ENCODE results near the gene TBC1D22A. TPM values are rescaled to one million over a fixed set of nuclear protein-coding genes. Genes with fewer than 3 reads are reported as not detected.

Gene TBC1D22A
- total RNA-seq, 4 donors from 2014 or later = 16.2 to 22.2 (median 17.8) TPM

DNA sequence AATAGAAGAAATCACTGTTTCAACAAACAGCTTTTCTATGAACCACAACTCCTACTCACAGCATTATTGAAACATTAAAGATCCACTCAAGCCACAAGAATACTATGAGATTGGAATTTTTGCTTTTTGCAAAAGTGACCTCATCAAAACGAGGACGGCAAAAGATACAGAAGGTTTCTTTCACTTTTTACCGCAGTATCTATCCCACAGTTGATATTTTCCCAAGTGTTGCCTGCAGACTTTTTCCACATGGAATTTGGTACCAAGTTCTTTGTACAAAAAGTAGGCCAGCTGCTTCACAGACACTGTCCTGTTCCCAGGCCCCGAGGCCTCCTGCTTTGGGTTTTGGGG, 204.0 kb downstream of the TBC1D22A start:
- WGBS, 2 donors (ENCODE audit: low coverage in 1 of 2) = 70 to 90% methylated on average over 2 to 4 of the region's 4 CpGs
- ATAC-seq = no peak
- Histone ChIP-seq H3K4me3 (no peak overlapping the region), H3K27ac (no peak overlapping the region), H3K36me3 (no peaks in the 10 kb centered on the region), H3K27me3 (no peaks in the 10 kb centered on the region), H3K4me1 (peaks cover 0 to 11% (median 2%) of the 10 kb centered on the region in 3 donors), H3K9me3 (no peaks in the 10 kb centered on the region)
- TF ChIP-seq POLR2A (IDR thresholded peaks at IDR 0.05) (no peak), POLR2AphosphoS5 (IDR thresholded peaks at IDR 0.05) (no peak), EP300 (IDR thresholded peaks at IDR 0.05) (no peak), CTCF (IDR thresholded peaks at IDR 0.05) (no peak)

DNA sequence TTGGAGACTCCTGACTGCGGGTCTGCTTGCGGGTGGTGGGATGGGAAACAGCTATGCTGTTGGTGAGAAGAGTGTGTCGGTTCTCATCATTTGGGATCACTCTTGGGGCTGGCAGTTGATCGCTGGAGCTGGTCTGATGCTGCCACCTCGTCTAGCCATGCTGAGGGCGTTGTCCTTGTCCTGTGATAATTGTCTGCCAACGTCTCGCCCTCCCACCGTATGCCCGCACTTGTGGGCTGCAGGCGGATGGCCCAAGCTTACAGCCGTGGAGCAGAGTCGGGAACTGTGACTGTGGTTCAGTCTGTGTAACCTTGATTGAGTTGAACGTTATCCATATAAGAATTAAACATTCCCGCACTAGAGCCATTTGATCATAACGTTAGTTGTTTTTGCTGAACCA, 204.4 kb downstream of the TBC1D22A start:
- Histone ChIP-seq H3K27ac (no peak overlapping the region), H3K27me3 (no peaks in the 10 kb centered on the region), H3K4me1 (peaks cover 0 to 15% (median 2%) of the 10 kb centered on the region in 3 donors), H3K36me3 (no peaks in the 10 kb centered on the region), H3K9me3 (no peaks in the 10 kb centered on the region), H3K4me3 (no peak overlapping the region)
- WGBS, 2 donors (ENCODE audit: low coverage in 1 of 2) = 77 to 87% methylated on average over 3 to 4 of the region's 16 CpGs
- TF ChIP-seq CTCF (IDR thresholded peaks at IDR 0.05) (no peak), POLR2A (IDR thresholded peaks at IDR 0.05) (no peak), POLR2AphosphoS5 (IDR thresholded peaks at IDR 0.05) (no peak), EP300 (IDR thresholded peaks at IDR 0.05) (no peak)
- ATAC-seq = no peak

DNA sequence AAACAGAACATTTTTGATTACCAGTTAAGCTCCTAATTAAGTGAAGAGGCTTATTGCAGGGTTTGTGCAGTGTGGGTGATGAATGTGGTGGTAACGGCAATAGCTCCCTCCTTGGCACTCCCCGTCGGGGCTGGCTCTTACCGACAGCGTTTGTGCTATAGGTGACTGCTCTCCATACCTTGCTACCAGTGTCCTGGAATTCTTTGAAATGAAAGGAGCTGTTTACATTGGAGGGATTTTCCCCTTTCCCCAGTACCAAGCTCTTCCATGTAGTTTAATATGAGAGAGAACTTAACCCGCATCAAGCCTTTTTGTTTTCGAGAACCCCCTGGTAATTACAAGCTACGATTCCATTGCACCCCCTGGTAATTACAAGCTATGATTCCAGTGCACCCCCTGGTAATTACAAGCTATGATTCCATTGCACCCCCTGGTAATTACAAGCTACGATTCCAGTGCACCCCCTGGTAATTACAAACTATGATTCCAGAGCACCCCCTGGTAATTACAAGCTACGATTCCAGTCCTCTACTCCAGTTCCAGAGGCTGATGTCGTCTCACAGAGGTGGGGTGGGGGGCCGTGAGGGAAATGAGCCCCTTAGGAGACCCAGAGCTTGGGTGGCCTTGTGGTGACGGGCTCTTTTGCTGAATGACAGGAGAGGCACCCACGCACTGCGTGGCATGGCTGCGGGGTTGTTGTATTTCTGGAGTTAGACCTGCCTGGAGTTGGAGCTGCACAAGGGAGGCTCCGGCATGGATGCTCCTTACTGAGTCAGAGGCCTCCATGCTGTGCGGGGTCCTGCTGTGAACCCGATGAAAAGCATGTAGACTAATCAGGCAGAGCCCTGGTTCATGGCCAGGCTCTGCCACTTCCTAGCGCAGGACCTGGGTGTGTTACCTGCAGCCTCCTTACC, 205.3 kb downstream of the TBC1D22A start:
- ATAC-seq = no peak
- WGBS, 2 donors (ENCODE audit: low coverage in 1 of 2) = 78 to 85% methylated on average over 4 to 10 of the region's 20 CpGs
- Histone ChIP-seq H3K27ac (no peak overlapping the region), H3K4me3 (no peak overlapping the region), H3K27me3 (no peaks in the 10 kb centered on the region), H3K4me1 (peaks cover 0 to 18% (median 2%) of the 10 kb centered on the region in 3 donors), H3K36me3 (no peaks in the 10 kb centered on the region), H3K9me3 (no peaks in the 10 kb centered on the region)
- TF ChIP-seq POLR2A (IDR thresholded peaks at IDR 0.05) (no peak), EP300 (IDR thresholded peaks at IDR 0.05) (no peak)

DNA sequence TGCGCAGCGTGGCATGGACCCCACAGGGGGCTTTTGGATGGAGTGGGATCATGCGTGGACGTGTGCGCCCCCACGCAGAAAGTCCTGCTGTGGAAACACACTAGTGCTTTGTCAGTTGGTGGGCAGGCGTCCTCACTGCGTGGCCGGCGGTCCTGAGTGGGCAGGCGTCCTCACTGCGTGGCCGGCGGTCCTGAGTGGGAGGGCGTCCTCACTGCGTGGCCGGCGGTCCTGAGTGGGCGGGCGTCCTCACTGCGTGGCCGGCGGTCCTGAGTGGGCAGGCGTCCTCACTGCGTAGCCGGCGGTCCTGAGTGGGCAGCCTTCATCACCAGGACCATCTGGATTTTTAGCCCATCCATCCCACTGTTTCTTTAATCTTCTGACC, 205.9 kb downstream of the TBC1D22A start:
- peaks cover 0 to 18% (median 2%) of the 10 kb centered on the region in 3 donors for H3K4me1 ChIP-seq
- 100% methylated on average over 5 to 6 of the region's 27 CpGs for WGBS, 2 donors (ENCODE audit: low coverage in 1 of 2)
- no peak for TF ChIP-seq EP300 (IDR thresholded peaks at IDR 0.05)
- TF ChIP-seq POLR2AphosphoS5 (IDR thresholded peaks at IDR 0.05) = no peak
- H3K27ac ChIP-seq = no peak overlapping the region
- H3K27me3 ChIP-seq = no peaks in the 10 kb centered on the region
- no peaks in the 10 kb centered on the region for H3K36me3 ChIP-seq
- no peaks in the 10 kb centered on the region for H3K9me3 ChIP-seq
- H3K4me3 ChIP-seq = no peak overlapping the region
- no peak for ATAC-seq

GRCh38 chr22:46968848-46969247, 206.4 kb downstream of the TBC1D22A start:
- Histone ChIP-seq H3K27ac (no peak overlapping the region), H3K27me3 (no peaks in the 10 kb centered on the region), H3K9me3 (no peaks in the 10 kb centered on the region), H3K36me3 (no peaks in the 10 kb centered on the region), H3K4me1 (peaks cover 0 to 18% (median 2%) of the 10 kb centered on the region in 3 donors), H3K4me3 (no peak overlapping the region)
- whole genome bisulfite sequencing, 2 donors (ENCODE audit: low coverage in 1 of 2) = 96% methylated on average over 3 to 4 of the region's 6 CpGs
- no peak for TF ChIP-seq EP300 (IDR thresholded peaks at IDR 0.05)
- ATAC-seq = no peak

GRCh38 chr22:46969491-46969890, 207.0 kb downstream of the TBC1D22A start:
- 88 to 100% methylated on average over 2 of the region's 4 CpGs for WGBS, 2 donors (ENCODE audit: low coverage in 1 of 2)
- no peak for ATAC-seq
- Histone ChIP-seq H3K4me1 (peaks cover 0 to 18% (median 2%) of the 10 kb centered on the region in 3 donors), H3K27me3 (no peaks in the 10 kb centered on the region), H3K27ac (no peak overlapping the region), H3K9me3 (no peaks in the 10 kb centered on the region), H3K36me3 (peaks cover 0 to 6% of the 10 kb centered on the region in 2 donors), H3K4me3 (no peak overlapping the region)
- TF ChIP-seq POLR2A (IDR thresholded peaks at IDR 0.05) = no peak
- no peak for TF ChIP-seq EP300 (IDR thresholded peaks at IDR 0.05)
- TF ChIP-seq CTCF (IDR thresholded peaks at IDR 0.05) = no peak
- no peak for TF ChIP-seq POLR2AphosphoS5 (IDR thresholded peaks at IDR 0.05)

Measured in gastroesophageal sphincter (tissue), 4 donors.